ENCODE results near the gene PERM1. TPM values are rescaled to one million over a fixed set of nuclear protein-coding genes. Genes with fewer than 3 reads are reported as not detected.

PERM1 gene
- total RNA-seq, 1 experiment from 2014 or later: 0.47 TPM

DNA sequence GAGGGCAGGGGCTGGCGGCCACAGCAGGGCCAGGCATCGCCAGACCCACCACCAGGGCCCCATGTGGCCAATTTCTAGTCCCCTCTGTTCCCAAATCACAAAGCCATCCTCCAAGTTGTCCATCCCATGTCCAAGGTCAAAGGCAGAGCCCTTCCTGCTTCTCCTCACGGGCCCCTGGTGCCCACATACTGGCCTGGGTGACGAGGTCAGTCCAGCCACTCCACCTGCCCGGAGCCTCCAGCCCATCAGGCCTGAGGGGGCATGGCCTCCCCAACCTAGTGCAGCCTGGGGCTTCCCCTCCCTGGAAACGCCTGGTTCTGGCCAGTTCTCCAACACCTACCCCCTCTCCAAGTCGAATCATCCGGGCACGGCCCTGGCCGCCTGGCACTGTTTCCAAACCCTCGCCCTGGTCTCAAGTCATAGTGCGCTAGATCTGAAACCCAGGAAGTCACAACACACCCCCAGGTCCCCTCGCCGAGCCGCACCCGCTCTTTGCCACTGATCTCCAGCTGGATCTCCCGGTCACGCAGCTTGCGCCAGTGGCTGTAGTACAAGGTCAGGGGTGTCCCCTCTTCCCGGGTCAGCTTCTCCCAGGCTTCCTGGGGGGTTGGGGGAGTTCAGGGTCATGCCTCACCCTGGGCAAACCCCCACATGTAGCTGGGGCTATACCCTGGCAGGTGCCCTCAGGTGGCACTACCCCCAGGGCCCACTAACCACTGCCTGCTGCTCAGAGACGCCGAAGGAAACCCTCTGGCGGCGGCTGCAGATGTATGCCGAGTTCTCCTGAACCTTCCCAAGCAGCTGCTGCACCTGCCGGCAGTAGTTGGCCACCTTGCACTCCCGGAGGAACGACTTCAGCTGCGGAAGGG, 36.0 kb downstream of the PERM1 start:
- Histone ChIP-seq H4K20me1 (ENCODE audit: low read length) (no peaks in the 10 kb centered on the region), H3K9ac (ENCODE audit: low read length) (no peak overlapping the region), H3K9me2 (replicated peaks; ENCODE audit: low read length) (no peaks in the 10 kb centered on the region), H3K36me3 (ENCODE audit: low read depth, low read length) (peaks cover 30% of the 10 kb centered on the region), H3K79me2 (ENCODE audit: low read length) (no peaks in the 10 kb centered on the region), H3K9me3 (ENCODE audit: low read length) (no peaks in the 10 kb centered on the region), H3F3A (ENCODE audit: low read length, unreplicated experiment) (no peaks in the 10 kb centered on the region), H3K27me3 (ENCODE audit: low read length) (peaks cover 21% of the 10 kb centered on the region), H3K4me1 (ENCODE audit: insufficient read depth, low read length) (peaks cover 16% of the 10 kb centered on the region), H2AFZ (ENCODE audit: low read length) (no peak overlapping the region), H3K4me2 (ENCODE audit: low read length) (no peak overlapping the region), H3K27ac (ENCODE audit: low read length) (no peak overlapping the region), H3K4me3 (ENCODE audit: low read length) (no peak overlapping the region)
- ChIA-PET POLR2A (ENCODE audit: unreplicated experiment) (no interaction called here), CTCF (no interaction called here)
- no TSS peak for BruUV-seq (replicated peaks)
- intact Hi-C loops (cut with micrococcal nuclease): no loop called here
- TF ChIP-seq, protein P1, sequence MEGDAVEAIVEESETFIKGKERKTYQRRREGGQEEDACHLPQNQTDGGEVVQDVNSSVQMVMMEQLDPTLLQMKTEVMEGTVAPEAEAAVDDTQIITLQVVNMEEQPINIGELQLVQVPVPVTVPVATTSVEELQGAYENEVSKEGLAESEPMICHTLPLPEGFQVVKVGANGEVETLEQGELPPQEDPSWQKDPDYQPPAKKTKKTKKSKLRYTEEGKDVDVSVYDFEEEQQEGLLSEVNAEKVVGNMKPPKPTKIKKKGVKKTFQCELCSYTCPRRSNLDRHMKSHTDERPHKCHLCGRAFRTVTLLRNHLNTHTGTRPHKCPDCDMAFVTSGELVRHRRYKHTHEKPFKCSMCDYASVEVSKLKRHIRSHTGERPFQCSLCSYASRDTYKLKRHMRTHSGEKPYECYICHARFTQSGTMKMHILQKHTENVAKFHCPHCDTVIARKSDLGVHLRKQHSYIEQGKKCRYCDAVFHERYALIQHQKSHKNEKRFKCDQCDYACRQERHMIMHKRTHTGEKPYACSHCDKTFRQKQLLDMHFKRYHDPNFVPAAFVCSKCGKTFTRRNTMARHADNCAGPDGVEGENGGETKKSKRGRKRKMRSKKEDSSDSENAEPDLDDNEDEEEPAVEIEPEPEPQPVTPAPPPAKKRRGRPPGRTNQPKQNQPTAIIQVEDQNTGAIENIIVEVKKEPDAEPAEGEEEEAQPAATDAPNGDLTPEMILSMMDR (conservative IDR thresholded peaks at IDR 0.05; ENCODE audit: low read depth, low read length): no peak
- TF ChIP-seq EZH2 (IDR thresholded peaks at IDR 0.05; ENCODE audit: low read length, unreplicated experiment) (no peak), EZH2phosphoT487 (IDR thresholded peaks at IDR 0.05; ENCODE audit: borderline replicate concordance, low read length) (no peak)
- no peak for ATAC-seq
- DNase-seq: no peak

DNA sequence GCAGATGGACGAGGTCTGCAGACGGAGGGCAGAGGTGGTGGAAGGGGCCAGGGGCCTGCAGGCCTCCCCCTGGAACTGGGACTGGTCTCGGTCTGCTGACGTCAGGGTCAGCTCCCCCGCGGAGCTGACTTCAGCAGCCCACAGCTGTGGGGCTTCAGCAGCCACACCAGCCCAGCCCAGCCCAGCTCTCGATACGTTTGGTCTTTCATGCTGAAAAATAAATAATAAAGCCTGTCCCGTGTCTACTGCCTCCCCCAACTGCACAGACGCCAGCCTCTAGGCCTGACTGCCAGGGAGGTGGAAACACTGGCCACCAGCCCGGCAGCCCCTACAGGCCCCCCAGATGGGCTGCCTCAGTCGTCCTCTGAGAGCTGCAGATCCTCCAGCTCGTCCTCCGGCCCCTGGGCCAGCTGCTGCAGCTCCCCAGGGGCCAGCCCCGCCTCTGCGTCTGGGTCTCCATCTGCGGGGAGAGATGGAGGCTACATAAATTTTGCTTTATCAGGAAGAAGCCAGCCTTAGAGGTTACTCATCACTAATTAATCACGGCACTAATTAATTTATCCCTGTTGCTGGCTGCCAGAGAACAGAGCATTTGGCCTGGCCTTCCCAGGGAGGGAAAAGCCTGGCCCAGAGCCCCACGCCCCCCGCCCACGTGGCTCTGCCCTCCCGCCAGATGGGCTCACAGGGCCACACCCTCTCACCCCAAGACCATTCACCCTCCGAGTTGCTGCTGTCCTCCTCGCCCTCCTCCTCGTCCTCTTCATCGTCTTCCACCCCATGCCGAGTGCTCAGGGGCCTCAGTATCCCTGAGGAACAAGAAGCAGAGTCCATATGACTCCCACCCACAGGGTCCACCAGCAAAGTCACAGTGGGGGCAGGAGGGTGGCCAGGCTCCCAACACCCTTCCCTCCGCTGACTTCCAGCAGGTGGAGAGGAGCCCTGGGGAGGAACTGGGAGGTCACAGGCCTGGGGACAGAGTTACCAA, 37.3 kb downstream of the PERM1 start:
- intact Hi-C loops (cut with micrococcal nuclease): no loop called here
- no peak for DNase-seq
- peaks cover 22% of the 10 kb centered on the region for H3K4me1 ChIP-seq (ENCODE audit: insufficient read depth, low read length)
- no peak overlapping the region for H3K4me2 ChIP-seq (ENCODE audit: low read length)
- ChIA-PET POLR2A (ENCODE audit: unreplicated experiment) (no interaction called here), CTCF (no interaction called here)
- H3K9ac ChIP-seq (ENCODE audit: low read length): no peak overlapping the region
- no peak for ATAC-seq
- no peak overlapping the region for H2AFZ ChIP-seq (ENCODE audit: low read length)
- TF ChIP-seq EZH2 (IDR thresholded peaks at IDR 0.05; ENCODE audit: low read length, unreplicated experiment) (no peak), EZH2phosphoT487 (IDR thresholded peaks at IDR 0.05; ENCODE audit: borderline replicate concordance, low read length) (no peak)
- TF ChIP-seq, protein P1 (conservative IDR thresholded peaks at IDR 0.05; ENCODE audit: low read depth, low read length): no peak
- H3K27me3 ChIP-seq (ENCODE audit: low read length): peaks cover 22% of the 10 kb centered on the region
- H3K79me2 ChIP-seq (ENCODE audit: low read length): no peaks in the 10 kb centered on the region
- no peak overlapping the region for H3K27ac ChIP-seq (ENCODE audit: low read length)
- H3F3A ChIP-seq (ENCODE audit: low read length, unreplicated experiment): no peaks in the 10 kb centered on the region
- H3K4me3 ChIP-seq (ENCODE audit: low read length): no peak overlapping the region
- no peaks in the 10 kb centered on the region for H3K9me3 ChIP-seq (ENCODE audit: low read length)
- H4K20me1 ChIP-seq (ENCODE audit: low read length): no peaks in the 10 kb centered on the region
- H3K36me3 ChIP-seq (ENCODE audit: low read depth, low read length): peaks cover 17% of the 10 kb centered on the region
- TSS peak; percentile 42 for BruUV-seq (replicated peaks)
- no peaks in the 10 kb centered on the region for H3K9me2 ChIP-seq (replicated peaks; ENCODE audit: low read length)
